Suprapubic skin (tissue), 4 donors: ENCODE results near the gene PPP1R3C. TPM values are rescaled to one million over a fixed set of nuclear protein-coding genes. Genes with fewer than 3 reads are reported as not detected.

Source experiments
- DNase-seq, 2 donors: peaks; one replicate each; pipeline ENCODE4 v3.0.0-alpha.2; 2019; ENCODE audit warnings: low spot score in 2 of 2
- H3K27ac ChIP-seq: fragments of 200-600 bp; sonication (generic); one replicate; pipeline ENCODE4 v1.5.1; 2019
- H3K27me3 ChIP-seq: fragments of 200-600 bp; sonication (generic); one replicate; pipeline ENCODE4 v1.5.1; 2019
- H3K36me3 ChIP-seq: fragments of 200-600 bp; sonication (generic); one replicate; pipeline ENCODE4 v1.5.1; 2019
- H3K4me1 ChIP-seq: fragments of 200-600 bp; sonication (generic); one replicate; pipeline ENCODE4 v1.5.1; 2019
- H3K4me3 ChIP-seq: fragments of 200-600 bp; sonication (generic); one replicate; pipeline ENCODE4 v1.5.1; 2019; ENCODE audit warnings: mild to moderate bottlenecking
- H3K9me3 ChIP-seq: fragments of 200-600 bp; sonication (generic); one replicate; pipeline ENCODE4 v1.5.1; 2019
- EP300 ChIP-seq: sonication (generic); formaldehyde crosslinking; IDR thresholded peaks from one replicate; pipeline ENCODE4 v1.6.1; 2017; ENCODE audit warnings: antibody characterized with exemption
- POLR2A ChIP-seq, 2 donors: fragments of 450-650 bp; IDR thresholded peaks; one replicate each; pipeline ENCODE4 v1.6.1; 2017; ENCODE audit warnings: antibody characterized with exemption in 2 of 2, mild to moderate bottlenecking in 2 of 2, moderate library complexity in 2 of 2
- POLR2AphosphoS5 ChIP-seq, 3 donors: sonication (generic); formaldehyde crosslinking; IDR thresholded peaks; one replicate each; pipeline ENCODE4 v1.6.1; 2017; ENCODE audit warnings: antibody characterized with exemption in 3 of 3
- WGBS: methylation state at CpG from one replicate; pipeline ENCODE4 v1.1.5; 2018; 5-methylcytosine and 5-hydroxymethylcytosine counted together
- total RNA-seq, 4 donors: library from RNA; depleted of rRNA; stranded (reverse); fragments of >200 nt; gene quantifications; one replicate each; pipeline ENCODE4 v1.1.0, GENCODE V29; 2016
- TF ChIP-seq, protein P1 (sequence below), 2 donors: fragments of 200-600 bp in 1 of 2; fragments of 450-650 bp in 1 of 2; sonication (generic) in 1 of 2; IDR thresholded peaks; one replicate each; pipeline ENCODE4 v1.5.1; 2016 to 2019; ENCODE audit warnings: antibody characterized with exemption in 2 of 2, mild to moderate bottlenecking in 1 of 2, moderate library complexity in 1 of 2

The PPP1R3C gene
- total RNA-seq, 4 donors from 2014 or later: 4.8 to 10.3 (median 6.3) TPM

DNA sequence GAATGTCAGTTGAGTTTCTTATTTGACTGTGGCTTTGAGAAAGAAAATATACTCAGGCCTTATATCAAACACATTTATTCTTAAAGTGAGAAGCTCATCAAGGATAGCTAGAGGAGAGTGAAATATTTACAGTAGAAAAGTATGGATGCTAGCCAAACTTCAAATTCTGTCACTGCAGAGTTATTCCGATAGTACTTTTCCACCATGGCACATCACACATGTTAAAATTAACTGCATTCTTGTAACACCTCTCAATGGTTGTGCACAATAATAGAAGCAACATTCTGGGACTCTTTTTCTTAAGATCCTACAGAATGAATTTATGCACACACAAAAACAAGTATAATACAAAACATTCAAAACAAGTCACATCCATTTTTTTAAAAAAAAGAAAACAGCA is 4.5 kb downstream of the PPP1R3C start:
- no peak for TF ChIP-seq POLR2A (IDR thresholded peaks at IDR 0.05)
- no peak for TF ChIP-seq EP300
- TF ChIP-seq POLR2AphosphoS5 (IDR thresholded peaks at IDR 0.05): no peak
- TF ChIP-seq, protein P1, sequence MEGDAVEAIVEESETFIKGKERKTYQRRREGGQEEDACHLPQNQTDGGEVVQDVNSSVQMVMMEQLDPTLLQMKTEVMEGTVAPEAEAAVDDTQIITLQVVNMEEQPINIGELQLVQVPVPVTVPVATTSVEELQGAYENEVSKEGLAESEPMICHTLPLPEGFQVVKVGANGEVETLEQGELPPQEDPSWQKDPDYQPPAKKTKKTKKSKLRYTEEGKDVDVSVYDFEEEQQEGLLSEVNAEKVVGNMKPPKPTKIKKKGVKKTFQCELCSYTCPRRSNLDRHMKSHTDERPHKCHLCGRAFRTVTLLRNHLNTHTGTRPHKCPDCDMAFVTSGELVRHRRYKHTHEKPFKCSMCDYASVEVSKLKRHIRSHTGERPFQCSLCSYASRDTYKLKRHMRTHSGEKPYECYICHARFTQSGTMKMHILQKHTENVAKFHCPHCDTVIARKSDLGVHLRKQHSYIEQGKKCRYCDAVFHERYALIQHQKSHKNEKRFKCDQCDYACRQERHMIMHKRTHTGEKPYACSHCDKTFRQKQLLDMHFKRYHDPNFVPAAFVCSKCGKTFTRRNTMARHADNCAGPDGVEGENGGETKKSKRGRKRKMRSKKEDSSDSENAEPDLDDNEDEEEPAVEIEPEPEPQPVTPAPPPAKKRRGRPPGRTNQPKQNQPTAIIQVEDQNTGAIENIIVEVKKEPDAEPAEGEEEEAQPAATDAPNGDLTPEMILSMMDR (IDR thresholded peaks at IDR 0.05): no peak
- peaks cover 43% of the 10 kb centered on the region for H3K4me1 ChIP-seq
- no peaks in the 10 kb centered on the region for H3K27me3 ChIP-seq
- DNase-seq: no peak
- H3K4me3 ChIP-seq: no peak overlapping the region
- peaks cover 4% of the 10 kb centered on the region for H3K36me3 ChIP-seq
- 70% methylated on average over 1 of the region's 1 CpG for WGBS
- H3K9me3 ChIP-seq: no peaks in the 10 kb centered on the region
- no peak overlapping the region for H3K27ac ChIP-seq

DNA sequence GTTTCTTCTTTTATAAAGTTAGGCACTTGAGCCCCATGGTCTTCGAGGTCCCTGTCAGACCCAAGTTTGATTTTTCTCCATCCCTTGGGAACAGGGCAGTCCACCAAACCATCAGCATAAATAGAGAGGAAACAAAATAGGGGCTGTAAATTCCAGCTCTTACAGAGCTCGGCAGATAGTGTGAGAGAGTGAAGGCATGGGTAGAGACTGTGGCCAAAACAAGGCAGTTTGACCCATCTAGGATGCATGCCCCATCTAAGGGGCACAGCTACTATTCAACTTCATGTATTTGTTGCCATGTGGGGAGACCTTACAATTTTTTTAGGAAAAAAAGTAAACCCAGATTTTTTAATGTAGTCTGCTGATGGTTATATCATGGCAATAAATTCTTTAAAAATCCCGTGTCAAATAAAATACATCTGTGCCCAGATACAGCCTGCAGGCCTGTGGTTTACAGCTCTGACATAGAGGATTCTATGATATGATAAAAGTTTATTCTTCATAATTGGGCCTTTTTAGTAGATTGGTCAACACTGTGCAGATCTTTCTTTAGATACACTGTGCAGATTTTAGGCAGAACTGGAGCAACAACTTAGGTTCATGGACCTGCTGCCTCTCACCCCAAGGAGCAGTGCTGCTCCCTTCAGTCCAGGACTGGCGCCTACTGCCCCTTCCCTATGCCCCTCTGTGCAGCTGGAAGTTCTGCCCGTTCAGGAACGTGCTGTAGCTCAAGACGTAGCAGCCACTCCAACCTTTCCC is 5.3 kb downstream of the PPP1R3C start:
- whole genome bisulfite sequencing: 69% methylated on average over 7 of the region's 7 CpGs
- H3K27ac ChIP-seq: no peak overlapping the region
- no peak for DNase-seq
- H3K4me3 ChIP-seq: no peak overlapping the region
- H3K27me3 ChIP-seq: no peaks in the 10 kb centered on the region
- peaks cover 4% of the 10 kb centered on the region for H3K36me3 ChIP-seq
- H3K4me1 ChIP-seq: peaks cover 34% of the 10 kb centered on the region
- TF ChIP-seq EP300: no peak
- no peak for TF ChIP-seq POLR2A (IDR thresholded peaks at IDR 0.05)
- TF ChIP-seq, protein P1 (IDR thresholded peaks at IDR 0.05): no peak
- TF ChIP-seq POLR2AphosphoS5 (IDR thresholded peaks at IDR 0.05): no peak
- no peaks in the 10 kb centered on the region for H3K9me3 ChIP-seq

DNA sequence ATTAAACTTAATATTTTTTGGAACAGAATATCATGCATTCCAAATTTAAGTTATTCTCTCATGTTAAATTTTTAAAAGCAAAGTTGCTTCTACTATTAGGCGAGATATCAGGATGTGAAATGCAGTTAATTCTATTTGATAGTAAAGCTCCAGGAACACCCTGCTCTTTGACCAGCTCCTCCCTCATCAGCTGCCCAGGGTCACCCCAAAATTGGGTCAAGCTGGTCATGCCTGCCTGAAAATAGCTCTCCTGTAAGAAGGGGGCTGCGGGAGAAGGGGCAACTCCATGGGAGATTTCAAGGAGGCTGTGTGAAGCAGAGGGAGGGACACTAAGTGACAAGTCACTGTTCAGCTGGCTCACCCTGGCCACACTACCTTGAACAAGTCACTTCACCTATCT is 5.9 kb downstream of the PPP1R3C start:
- WGBS: 86% methylated on average over 2 of the region's 2 CpGs
- TF ChIP-seq EP300 (no peak), POLR2A (IDR thresholded peaks at IDR 0.05) (no peak), POLR2AphosphoS5 (IDR thresholded peaks at IDR 0.05) (no peak)
- TF ChIP-seq, protein P1 (IDR thresholded peaks at IDR 0.05): no peak
- H3K27ac ChIP-seq: no peak overlapping the region
- H3K4me3 ChIP-seq: no peak overlapping the region
- DNase-seq: no peak
- H3K9me3 ChIP-seq: no peaks in the 10 kb centered on the region
- H3K27me3 ChIP-seq: no peaks in the 10 kb centered on the region
- peaks cover 29% of the 10 kb centered on the region for H3K4me1 ChIP-seq
- peaks cover 4% of the 10 kb centered on the region for H3K36me3 ChIP-seq

DNA sequence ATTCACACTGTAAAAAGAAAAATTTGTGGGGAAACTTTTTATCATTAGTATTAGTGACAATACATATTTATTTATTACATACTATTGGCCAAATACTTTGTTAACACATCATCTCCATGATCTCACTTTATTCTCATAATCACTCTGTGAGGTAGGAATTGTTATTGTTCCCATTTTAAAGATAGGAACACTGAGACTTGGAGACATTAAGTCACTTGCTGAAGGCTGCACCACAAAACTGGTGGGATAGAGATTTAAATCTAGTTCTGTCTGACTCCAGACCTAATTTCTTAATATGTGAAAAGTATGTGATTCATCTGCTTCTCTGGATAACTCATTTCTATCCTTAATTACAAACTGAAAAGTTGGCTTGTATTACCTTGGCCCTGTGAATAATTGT is 8.2 kb downstream of the PPP1R3C start:
- peaks cover 4% of the 10 kb centered on the region for H3K36me3 ChIP-seq
- no peak for TF ChIP-seq POLR2AphosphoS5 (IDR thresholded peaks at IDR 0.05)
- TF ChIP-seq, protein P1 (IDR thresholded peaks at IDR 0.05): no peak
- no peak for TF ChIP-seq EP300
- no peak for TF ChIP-seq POLR2A (IDR thresholded peaks at IDR 0.05)
- peaks cover 15% of the 10 kb centered on the region for H3K4me1 ChIP-seq
- H3K27me3 ChIP-seq: no peaks in the 10 kb centered on the region
- no peaks in the 10 kb centered on the region for H3K9me3 ChIP-seq
- H3K27ac ChIP-seq: no peak overlapping the region
- H3K4me3 ChIP-seq: no peak overlapping the region
- no peak for DNase-seq

DNA sequence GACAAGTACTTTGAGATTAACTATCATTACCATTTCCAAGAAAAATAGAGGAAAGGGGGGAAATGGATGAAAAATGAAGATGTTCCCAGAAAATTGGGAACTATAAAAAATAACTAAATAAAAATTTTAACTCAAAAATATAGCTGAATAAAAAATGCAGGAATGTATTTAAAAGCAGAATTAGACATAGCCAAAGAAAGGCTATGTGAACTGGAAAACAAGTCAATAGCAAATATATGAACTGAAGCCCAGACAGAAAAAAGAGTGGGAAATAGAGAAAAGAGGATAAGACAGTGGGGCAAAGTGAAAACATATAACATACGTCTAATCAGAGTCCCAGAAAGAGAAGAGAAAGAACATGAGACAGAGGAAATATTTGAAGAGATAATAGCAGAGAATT is 10.3 kb downstream of the PPP1R3C start:
- 96% methylated on average over 1 of the region's 1 CpG for WGBS
- DNase-seq: no peak

More for the DNA sequence above, 10.3 kb downstream of the PPP1R3C start:
- TF ChIP-seq, protein P1 (IDR thresholded peaks at IDR 0.05): no peak
- no peak for TF ChIP-seq POLR2A (IDR thresholded peaks at IDR 0.05)
- no peak for TF ChIP-seq EP300
- TF ChIP-seq POLR2AphosphoS5 (IDR thresholded peaks at IDR 0.05): no peak
- Histone ChIP-seq H3K9me3 (no peaks in the 10 kb centered on the region), H3K27me3 (no peaks in the 10 kb centered on the region), H3K27ac (no peak overlapping the region), H3K4me1 (peaks cover 5% of the 10 kb centered on the region), H3K4me3 (no peak overlapping the region), H3K36me3 (peaks cover 4% of the 10 kb centered on the region)
